Gastroesophageal sphincter (tissue), 4 donors: Measurements from ENCODE around the gene PSMG2. TPM values are rescaled to one million over a fixed set of nuclear protein-coding genes. Genes with fewer than 3 reads are reported as not detected.

Experiments used
- ATAC-seq: fragments of 150-250 bp; one replicate; pipeline ENCODE4 v1.9.1; 2016; ENCODE audit warnings: mild to moderate bottlenecking, moderate library complexity
- H3K27ac ChIP-seq, 4 donors: fragments of 200-600 bp; sonication (generic) in 3 of 4; 1 replicate in 3 of 4; 2 replicates in 1 of 4; pipeline ENCODE4 v1.5.1; 2016 to 2019
- H3K27me3 ChIP-seq: fragments of 200-600 bp; sonication (generic); one replicate; pipeline ENCODE4 v1.5.1; 2019
- H3K36me3 ChIP-seq, 2 donors: fragments of 200-600 bp; sonication (generic); one replicate each; pipeline ENCODE4 v1.5.1; 2019; ENCODE audit warnings: control low read depth in 1 of 2
- H3K4me1 ChIP-seq, 3 donors: fragments of 200-600 bp; sonication (generic); 1 replicate in 2 of 3; 2 replicates in 1 of 3; pipeline ENCODE4 v1.5.1; 2016 to 2019; ENCODE audit warnings: control low read depth in 2 of 3
- H3K4me3 ChIP-seq, 2 donors: fragments of 200-600 bp; sonication (generic); one replicate each; pipeline ENCODE4 v1.5.1; 2019; ENCODE audit warnings: mild to moderate bottlenecking in 1 of 2, moderate library complexity in 1 of 2
- H3K9me3 ChIP-seq, 3 donors: fragments of 200-600 bp; sonication (generic); one replicate each; pipeline ENCODE4 v1.5.1; 2017 to 2019; ENCODE audit warnings: control low read depth in 2 of 3
- EP300 ChIP-seq: sonication (generic); formaldehyde crosslinking; IDR thresholded peaks from one replicate; pipeline ENCODE4 v1.6.1; 2017; ENCODE audit warnings: antibody characterized with exemption, mild to moderate bottlenecking
- POLR2A ChIP-seq, 2 donors: fragments of 450-650 bp; IDR thresholded peaks; one replicate each; pipeline ENCODE4 v1.6.1; 2017; ENCODE audit warnings: antibody characterized with exemption in 2 of 2, mild to moderate bottlenecking in 2 of 2, moderate library complexity in 1 of 2
- POLR2AphosphoS5 ChIP-seq: sonication (generic); formaldehyde crosslinking; IDR thresholded peaks from one replicate; pipeline ENCODE4 v1.6.1; 2017; ENCODE audit warnings: antibody characterized with exemption
- WGBS, 2 donors: methylation state at CpG; one replicate each; pipeline ENCODE4 v1.1.5; 2018; ENCODE audit warnings: low coverage in 1 of 2; 5-methylcytosine and 5-hydroxymethylcytosine counted together
- total RNA-seq, 4 donors: library from RNA; depleted of rRNA; stranded (reverse); fragments of >200 nt; gene quantifications; one replicate each; pipeline ENCODE4 v1.1.0, GENCODE V29; 2016
- TF ChIP-seq, protein P1 (sequence below), 4 experiments: fragments of 200-600 bp in 2 of 4; fragments of 450-650 bp in 2 of 4; sonication (generic) in 1 of 4; IDR thresholded peaks; one replicate each; pipeline ENCODE4 v1.5.1; 2017 to 2019; ENCODE audit warnings: antibody characterized with exemption in 4 of 4, mild to moderate bottlenecking in 2 of 4, moderate library complexity in 2 of 4

Gene PSMG2
- total RNA-seq, 4 donors from 2014 or later: 80.5 to 101 (median 82.3) TPM

DNA sequence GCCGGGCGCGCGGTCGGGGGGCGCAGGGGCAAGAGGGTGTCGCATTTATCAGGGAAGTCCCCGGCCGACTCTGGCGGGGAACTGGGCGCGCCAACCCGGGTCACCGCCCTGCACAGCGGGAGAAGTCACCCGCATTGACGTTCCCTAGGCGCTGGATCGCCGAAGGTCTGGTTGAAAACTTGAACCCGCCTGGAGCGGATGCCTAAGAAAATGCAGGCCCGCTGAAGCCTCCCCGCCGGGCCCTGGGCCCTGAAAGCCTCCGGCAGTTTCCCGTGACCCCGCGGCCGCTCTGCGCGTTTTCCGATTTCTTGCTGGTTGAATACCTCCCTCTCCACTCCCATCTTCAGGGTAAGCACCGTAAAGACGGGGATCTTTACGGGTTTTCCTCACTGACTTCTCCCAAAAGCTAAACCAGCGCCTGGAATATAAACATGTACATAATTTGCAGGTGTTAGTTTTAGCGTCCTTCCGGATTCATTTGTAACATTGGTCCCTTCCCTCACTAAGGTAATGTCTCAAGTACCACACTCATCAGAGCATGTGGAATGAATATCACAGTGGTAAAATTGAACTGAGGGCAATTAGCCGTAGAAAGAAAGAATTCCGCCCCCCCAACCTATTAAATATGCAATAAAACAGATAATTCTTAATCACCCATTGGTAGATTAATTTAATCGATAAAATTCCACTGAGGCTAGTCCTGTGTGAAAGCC, 44.3 kb upstream of the PSMG2 start:
- ATAC-seq: peak; percentile 17
- H3K36me3 ChIP-seq: peaks cover 0 to 9% of the 10 kb centered on the region in 2 donors
- H3K4me3 ChIP-seq: peak overlapping the region; percentile 83 to 84
- no peaks in the 10 kb centered on the region for H3K27me3 ChIP-seq
- 30 to 57% methylated on average over 18 to 21 of the region's 42 CpGs for WGBS, 2 donors
- TF ChIP-seq, protein P1, sequence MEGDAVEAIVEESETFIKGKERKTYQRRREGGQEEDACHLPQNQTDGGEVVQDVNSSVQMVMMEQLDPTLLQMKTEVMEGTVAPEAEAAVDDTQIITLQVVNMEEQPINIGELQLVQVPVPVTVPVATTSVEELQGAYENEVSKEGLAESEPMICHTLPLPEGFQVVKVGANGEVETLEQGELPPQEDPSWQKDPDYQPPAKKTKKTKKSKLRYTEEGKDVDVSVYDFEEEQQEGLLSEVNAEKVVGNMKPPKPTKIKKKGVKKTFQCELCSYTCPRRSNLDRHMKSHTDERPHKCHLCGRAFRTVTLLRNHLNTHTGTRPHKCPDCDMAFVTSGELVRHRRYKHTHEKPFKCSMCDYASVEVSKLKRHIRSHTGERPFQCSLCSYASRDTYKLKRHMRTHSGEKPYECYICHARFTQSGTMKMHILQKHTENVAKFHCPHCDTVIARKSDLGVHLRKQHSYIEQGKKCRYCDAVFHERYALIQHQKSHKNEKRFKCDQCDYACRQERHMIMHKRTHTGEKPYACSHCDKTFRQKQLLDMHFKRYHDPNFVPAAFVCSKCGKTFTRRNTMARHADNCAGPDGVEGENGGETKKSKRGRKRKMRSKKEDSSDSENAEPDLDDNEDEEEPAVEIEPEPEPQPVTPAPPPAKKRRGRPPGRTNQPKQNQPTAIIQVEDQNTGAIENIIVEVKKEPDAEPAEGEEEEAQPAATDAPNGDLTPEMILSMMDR (IDR thresholded peaks at IDR 0.05): no peak
- no peak for TF ChIP-seq EP300
- TF ChIP-seq POLR2AphosphoS5: no peak
- no peak for TF ChIP-seq POLR2A (IDR thresholded peaks at IDR 0.05)
- no peaks in the 10 kb centered on the region for H3K9me3 ChIP-seq
- peaks cover 0 to 41% (median 0%) of the 10 kb centered on the region in 3 donors for H3K4me1 ChIP-seq
- peak overlapping the region; percentile 95 to 98 (median 98) for H3K27ac ChIP-seq

DNA sequence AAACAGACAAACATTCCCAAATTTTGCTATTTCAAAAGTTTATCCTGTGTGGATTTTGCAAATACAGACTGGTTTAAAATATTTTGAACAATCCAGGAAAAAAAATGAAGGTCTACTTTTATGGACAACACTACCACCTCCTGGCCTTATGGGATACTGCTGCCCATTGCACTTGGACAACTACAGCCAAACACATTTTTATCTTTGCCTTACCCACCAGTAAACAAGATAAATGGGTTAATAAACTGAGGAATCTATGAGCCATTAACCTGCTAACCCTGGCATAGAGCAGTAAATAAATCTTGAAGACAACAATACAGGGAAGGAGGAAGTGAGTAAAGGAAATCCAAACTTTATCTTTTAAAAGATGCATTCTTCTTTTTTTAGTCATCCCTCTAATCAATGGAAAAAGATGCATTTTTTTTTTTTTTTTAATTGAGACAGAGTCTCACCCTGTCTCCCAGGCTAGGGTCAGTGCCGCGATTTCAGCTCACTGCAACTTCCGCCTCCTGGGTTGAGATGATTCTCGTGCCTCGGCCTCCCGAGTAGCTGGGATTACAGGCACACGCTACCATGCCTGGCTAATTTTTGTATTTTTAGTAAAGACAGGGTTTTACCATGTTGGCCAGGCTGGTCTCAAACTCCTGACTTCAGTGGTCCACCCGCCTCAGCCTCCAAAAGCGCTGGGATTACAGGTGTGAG, 42.8 kb upstream of the PSMG2 start:
- peak overlapping the region in 1 of 4 donors; percentile 98 for H3K27ac ChIP-seq
- peaks cover 0 to 34% (median 0%) of the 10 kb centered on the region in 3 donors for H3K4me1 ChIP-seq
- H3K27me3 ChIP-seq: no peaks in the 10 kb centered on the region
- ATAC-seq: no peak
- TF ChIP-seq, protein P1 (IDR thresholded peaks at IDR 0.05): peak; percentile 88 to 94 (median 93)
- TF ChIP-seq POLR2AphosphoS5: no peak
- no peak for TF ChIP-seq EP300
- no peak for TF ChIP-seq POLR2A (IDR thresholded peaks at IDR 0.05)
- no peak overlapping the region for H3K4me3 ChIP-seq
- peaks cover 0 to 9% of the 10 kb centered on the region in 2 donors for H3K36me3 ChIP-seq
- 79% methylated on average over 8 of the region's 9 CpGs; no CpG with 5 or more reads in 1 of the 2 donors for WGBS, 2 donors
- H3K9me3 ChIP-seq: no peaks in the 10 kb centered on the region

DNA sequence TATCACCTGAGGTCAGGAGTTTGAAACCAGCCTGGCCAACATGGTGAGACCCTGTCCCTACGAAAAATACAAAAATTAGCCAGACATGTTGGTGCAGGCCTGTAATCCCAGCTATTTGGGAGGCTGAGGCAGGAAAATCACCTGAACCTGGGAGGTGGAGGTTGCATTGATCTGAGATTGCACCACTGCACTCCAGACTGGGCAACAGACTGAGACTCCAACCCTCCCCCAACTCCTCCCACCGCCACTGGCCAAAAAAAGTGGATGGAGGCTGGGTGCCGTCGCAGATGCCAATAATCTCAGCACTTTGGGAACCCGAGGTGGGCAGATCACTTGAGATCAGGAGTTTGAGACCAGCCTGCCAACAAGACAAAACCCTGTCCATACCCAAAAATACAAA, 34.8 kb upstream of the PSMG2 start:
- no peak overlapping the region for H3K4me3 ChIP-seq
- no peaks in the 10 kb centered on the region for H3K9me3 ChIP-seq
- TF ChIP-seq POLR2A (IDR thresholded peaks at IDR 0.05) (no peak), EP300 (no peak)
- TF ChIP-seq, protein P1 (IDR thresholded peaks at IDR 0.05): no peak
- peaks cover 0 to 44% of the 10 kb centered on the region in 2 donors for H3K36me3 ChIP-seq
- no peaks in the 10 kb centered on the region for H3K27me3 ChIP-seq
- no peak overlapping the region for H3K27ac ChIP-seq
- WGBS, 2 donors: 80 to 92% methylated on average over 2 to 4 of the region's 5 CpGs
- H3K4me1 ChIP-seq: no peaks in the 10 kb centered on the region
- ATAC-seq: no peak

DNA sequence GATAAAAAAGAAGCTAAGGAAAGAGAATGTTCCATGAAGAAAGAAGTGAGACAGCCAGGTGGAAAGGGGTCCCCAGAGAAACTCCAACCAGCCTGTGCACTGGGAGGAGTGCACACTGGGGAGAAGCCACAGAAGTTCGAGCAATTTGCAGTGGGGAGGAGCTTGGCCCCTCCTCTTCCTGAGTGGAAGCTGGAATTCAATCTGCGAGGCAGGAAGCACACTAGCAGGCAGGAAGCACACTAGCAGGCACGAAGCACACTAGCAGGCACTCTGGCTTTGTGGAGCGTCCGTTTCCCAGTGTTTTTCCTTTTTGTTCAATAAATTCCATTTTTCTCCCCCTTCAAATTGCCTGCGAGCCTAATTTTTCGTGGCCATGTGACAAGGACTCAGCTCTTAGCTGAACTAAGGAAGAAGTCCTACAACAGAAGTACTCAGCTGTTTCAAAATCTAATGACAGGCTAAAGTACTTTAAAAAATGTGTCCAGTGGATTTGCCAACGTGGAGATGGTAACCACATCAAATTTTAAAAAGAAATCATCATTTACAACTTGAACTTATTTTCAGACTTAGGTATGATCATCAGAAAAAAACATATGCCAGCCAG, 23.6 kb upstream of the PSMG2 start:
- Histone ChIP-seq H3K4me1 (peaks cover 0 to 13% (median 0%) of the 10 kb centered on the region in 3 donors), H3K36me3 (peaks cover 0 to 81% of the 10 kb centered on the region in 2 donors), H3K27me3 (no peaks in the 10 kb centered on the region), H3K4me3 (peak overlapping the region in 1 of 2 donors; percentile 20), H3K27ac (peak overlapping the region; percentile 43 to 77 (median 72)), H3K9me3 (no peaks in the 10 kb centered on the region)
- 5 to 33% methylated on average over 8 of the region's 8 CpGs for WGBS, 2 donors
- TF ChIP-seq, protein P1 (IDR thresholded peaks at IDR 0.05): no peak
- peak; percentile 60 for TF ChIP-seq POLR2AphosphoS5
- peak in 1 of 2 donors; percentile 30 for TF ChIP-seq POLR2A (IDR thresholded peaks at IDR 0.05)
- no peak for TF ChIP-seq EP300
- peak; percentile 90 for ATAC-seq
